T-helper 2 cell (primary cell): ENCODE data around the gene ULBP2.
"Not testable (repeated sequence)": the region's sequence is repeated elsewhere in the genome, so short reads cannot be mapped to it uniquely, and the experiment has no call there.

Source experiments
- DNase-seq, 5 experiments: peaks; one replicate each; pipeline versions ENCODE4 v3.0.0 to v3.0.0-alpha.2; 2012 to 2022

The ULBP2 gene

GRCh38 chr6:149927025-149927424 is 14.8 kb upstream of the ULBP2 start:
- not testable (repeated sequence) for DNase-seq

GRCh38 chr6:149929422-149929821 is 12.4 kb upstream of the ULBP2 start:
- DNase-seq = no peak

GRCh38 chr6:149931501-149931900 is 10.3 kb upstream of the ULBP2 start:
- DNase-seq = no peak

DNA sequence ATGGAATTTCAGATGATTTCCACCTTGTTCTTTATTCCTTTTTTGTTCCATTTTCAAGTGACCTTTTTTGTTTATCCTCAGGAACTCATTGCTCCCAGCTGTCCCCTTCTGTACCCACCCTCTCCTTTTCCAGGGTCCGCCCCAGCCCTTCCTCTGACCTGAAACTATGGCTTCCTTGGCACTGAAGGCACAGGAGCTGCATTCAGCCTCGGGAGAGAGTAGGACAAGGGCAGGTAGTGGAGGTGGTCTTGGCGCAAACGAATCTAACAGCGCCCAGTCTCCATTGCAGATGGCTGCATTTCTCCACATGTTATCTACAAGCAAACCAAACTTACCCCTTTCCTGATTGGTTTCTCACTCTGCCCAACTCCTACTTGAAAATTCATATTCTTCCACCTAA is 8.8 kb upstream of the ULBP2 start:
- no peak for DNase-seq

GRCh38 chr6:149933461-149933860 is 8.4 kb upstream of the ULBP2 start:
- no peak for DNase-seq

GRCh38 chr6:149934249-149935156 is 7.3 kb upstream of the ULBP2 start:
- peak in 4 of 5 experiments; percentile 47 to 73 (median 56) for DNase-seq

- DNase-seq = no peak
Observed at GRCh38 chr6:149935246-149935645, 6.6 kb upstream of the ULBP2 start.

DNA sequence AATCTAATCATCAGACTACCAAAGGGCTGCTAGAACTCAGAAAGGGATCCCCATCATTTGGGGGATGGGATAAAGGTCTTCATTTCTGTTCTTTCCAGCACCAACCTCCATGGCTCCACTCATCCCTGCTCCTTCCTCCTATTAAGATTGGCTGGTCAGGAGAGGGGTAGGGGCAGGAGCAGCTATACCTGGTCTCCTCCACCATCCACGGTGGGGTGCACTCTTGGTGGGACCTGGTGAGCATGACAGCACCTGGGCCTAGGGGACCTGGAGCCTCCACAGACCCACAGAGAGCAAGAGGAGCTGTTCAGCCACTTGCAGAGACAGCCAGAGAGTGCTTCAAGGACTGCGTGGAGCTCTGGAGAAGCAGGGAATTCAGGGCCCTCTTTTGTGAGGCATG is 6.1 kb upstream of the ULBP2 start:
- DNase-seq = no peak

DNA sequence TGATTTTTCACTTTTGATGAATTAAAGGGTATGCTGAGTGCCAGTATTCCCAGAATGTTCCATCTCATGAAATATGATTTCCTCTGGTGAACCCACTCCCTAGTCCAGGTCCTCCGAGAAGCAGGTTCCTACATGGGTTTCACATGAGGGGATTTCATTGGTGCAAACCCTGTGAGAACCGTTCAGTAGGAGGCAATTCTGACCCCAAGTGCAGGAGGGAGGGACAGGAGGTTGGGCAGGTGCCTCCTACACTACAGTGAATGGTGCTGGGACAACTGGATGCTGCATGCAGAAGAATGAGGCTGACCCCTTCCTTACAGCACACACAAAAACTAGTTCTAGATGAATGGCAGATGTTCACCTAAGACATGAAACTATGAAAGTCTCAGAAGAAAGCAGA is 5.1 kb upstream of the ULBP2 start:
- no peak for DNase-seq

DNA sequence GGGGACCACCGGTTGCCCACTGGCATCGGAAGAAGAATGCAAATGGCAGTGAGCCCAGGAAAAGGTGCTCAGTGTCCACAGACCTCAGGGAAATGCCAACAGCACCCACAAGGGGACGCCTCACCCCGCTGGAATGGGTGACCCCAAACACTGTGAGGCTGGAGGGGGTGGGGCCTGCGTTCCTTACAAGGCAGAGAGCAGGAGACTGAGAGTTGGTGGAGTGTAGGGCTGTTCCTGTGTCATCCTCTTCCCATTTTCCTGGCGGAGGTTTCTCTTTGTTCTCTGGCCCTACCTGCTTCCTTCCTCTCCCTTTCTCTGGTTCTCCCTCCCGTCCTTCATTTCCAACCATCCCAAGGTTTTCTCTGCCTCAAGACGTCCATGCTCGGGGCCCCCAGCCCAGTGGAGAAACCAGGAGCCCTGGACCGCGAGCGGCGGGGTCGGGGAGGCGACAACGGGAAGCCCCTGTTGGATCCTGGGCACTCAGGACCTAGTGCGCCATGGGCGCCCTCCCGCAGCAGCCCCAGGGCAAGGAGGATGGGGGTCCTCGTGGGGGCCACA is 3.7 kb upstream of the ULBP2 start:
- not testable (repeated sequence) for DNase-seq

DNA sequence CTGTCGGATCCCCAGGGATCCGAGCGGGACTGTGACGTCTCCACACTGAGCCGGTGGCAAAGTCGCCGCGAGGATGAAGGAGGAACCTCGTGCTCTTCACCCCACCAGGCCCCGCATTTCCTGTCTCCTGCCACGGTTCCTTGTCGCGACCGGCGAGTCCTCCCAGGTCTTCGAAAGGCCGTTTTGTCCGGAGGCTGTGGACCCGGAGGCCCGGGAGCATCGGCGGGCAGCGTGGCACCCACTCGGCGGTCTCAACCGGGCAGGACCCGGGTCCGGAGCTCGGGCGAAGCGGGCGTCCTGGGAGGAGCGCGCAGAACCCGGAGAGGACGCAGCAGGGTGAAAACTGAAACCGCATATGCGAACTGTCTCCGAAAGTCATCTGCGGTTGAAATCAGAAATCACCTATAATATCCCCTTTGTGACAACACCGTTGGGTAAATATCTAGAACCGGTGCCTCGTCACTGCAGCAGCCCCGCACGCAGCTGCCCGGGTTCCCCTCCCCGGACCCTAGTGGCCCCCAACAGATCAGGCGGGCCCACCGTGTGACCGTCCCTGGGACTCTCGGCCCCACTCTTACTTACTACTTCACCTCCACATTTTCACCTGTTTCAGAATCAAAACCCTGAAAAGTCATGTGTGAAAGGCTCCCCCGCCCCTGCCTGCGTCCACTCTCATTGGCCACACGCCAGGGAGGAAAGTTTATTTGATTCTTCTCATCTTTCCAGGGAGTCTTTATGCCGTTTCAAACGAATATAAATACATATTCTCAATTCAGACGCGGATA is 3.1 kb upstream of the ULBP2 start:
- DNase-seq = peak in 3 of 5 experiments; percentile 41 to 79 (median 76)

DNA sequence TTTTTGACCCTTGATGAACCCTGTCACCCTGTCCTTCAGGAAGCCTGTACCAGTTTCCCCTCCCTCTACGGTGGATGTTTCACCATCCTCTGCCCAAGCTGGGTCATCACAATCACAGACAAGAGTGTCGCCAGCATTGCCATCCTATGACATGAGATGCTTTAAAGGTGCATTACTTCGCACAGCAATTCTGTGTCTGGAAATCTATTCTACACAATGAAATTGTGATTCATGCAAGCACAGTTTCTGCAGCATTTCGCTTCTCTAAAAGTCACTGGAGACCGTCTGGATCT is 2.5 kb upstream of the ULBP2 start:
- no peak for DNase-seq

DNA sequence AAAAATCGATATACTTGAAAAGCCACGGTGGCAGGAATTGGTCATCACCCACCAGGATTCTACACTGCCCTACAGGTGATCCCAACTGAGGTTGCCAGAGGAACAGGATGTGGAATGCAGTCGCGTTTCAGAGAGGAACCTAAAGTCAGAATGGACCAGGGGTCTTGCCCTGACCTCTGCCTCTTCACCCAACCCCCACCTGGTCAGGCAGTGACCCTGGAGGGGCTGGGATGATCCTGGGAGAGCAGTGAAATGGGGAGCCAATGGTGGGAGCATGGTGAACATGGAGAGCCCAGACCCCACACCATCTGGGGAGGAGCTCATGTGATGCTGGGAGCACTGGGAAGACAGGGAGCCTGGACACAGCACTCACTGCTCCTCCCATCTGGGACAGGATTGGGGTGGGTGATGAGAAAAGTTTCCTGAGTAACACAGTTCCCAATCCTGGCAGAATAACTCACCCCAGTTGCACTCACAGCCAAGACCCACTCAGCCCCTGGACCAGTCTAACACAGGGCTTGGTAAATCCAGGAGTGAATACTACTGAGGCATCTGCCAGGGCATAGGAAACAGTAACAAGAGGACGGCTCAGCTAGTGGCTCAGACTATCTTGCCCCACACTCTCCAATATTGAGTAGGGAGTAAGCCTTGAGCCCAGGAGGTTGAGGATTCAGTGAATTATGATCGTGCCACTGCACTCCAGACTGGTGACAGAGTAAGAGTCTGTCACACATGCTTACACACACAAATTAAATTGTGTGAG is 1.7 kb upstream of the ULBP2 start:
- DNase-seq = no peak

DNA sequence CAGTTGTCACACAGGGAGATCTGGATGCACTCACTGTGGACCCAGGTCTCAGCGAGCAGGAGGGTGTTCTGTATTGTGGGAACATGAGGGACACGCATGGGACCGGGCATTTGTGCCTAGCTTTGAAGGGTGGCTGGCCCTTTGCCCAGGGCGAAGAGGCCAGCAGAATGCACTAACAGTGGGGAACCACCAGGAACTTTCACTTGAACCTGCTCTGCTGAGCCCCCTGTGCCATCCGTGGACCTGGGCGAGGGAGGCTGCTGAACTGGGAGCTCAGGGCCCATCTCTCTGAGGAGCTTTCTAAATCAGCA is 1.2 kb upstream of the ULBP2 start:
- DNase-seq = no peak

- no peak for DNase-seq
Observed at GRCh38 chr6:149942461-149942829, 631 bp downstream of the ULBP2 start.

DNA sequence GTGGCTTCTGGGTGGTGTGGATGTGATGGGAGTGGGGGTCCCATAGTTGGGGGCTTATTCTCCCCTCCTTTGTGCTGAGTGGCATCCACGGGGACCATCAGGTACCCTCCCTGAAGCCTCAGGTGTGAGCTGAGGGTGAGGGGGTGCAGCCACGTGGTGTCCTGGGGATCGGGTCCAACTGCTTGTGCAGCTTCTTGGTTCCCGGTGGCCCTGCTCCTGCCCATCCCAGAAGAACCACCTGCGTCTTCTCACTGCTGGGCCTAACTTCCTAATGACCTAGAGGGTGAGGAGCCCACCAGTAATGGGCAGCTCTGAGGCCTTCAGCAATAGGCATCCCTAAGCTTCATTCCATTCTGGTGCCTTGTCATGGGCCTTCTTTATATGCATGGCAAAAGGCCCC is 1.5 kb downstream of the ULBP2 start:
- not testable (repeated sequence) for DNase-seq

DNA sequence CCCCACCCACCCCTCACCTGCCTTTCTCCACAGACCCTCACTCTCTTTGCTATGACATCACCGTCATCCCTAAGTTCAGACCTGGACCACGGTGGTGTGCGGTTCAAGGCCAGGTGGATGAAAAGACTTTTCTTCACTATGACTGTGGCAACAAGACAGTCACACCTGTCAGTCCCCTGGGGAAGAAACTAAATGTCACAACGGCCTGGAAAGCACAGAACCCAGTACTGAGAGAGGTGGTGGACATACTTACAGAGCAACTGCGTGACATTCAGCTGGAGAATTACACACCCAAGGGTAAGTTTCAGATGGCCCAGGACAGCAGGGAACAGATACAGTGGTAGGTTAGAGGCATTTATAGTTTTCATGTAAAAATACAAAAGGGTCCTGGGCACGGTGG is 3.5 kb downstream of the ULBP2 start:
- DNase-seq = not testable (repeated sequence)

DNA sequence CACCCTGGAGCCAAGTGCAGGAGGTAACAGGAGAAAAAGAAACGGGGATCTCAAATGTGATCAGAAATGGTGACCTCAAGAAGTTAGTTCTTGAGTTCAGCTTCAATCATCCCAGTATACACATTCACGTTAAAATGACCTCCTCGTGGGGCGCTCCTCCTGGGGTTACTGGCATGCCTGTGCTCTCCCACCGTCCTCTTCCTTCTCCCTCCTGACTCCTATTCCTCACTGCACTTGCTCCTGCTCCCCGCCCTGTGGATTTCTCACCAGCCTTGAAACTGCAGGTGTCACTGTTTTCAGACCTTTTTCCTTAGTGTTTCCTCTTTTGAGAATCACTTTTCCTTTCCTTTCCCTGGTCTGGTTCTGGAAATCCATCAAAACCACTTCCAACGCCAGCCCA is 4.8 kb downstream of the ULBP2 start:
- not testable (repeated sequence) for DNase-seq

- not testable (repeated sequence) for DNase-seq
Observed at GRCh38 chr6:149947533-149947932, 5.7 kb downstream of the ULBP2 start.

- no peak for DNase-seq
Observed at GRCh38 chr6:149948011-149948410, 6.2 kb downstream of the ULBP2 start.

GRCh38 chr6:149948616-149949015 is 6.8 kb downstream of the ULBP2 start:
- no peak for DNase-seq

- DNase-seq = no peak
Observed at GRCh38 chr6:149950423-149950822, 8.6 kb downstream of the ULBP2 start.

- DNase-seq = no peak
Observed at GRCh38 chr6:149951096-149951495, 9.3 kb downstream of the ULBP2 start.
